Myocyte (in vitro differentiated cells): ENCODE measurements around the gene EPSTI1. TPM values are rescaled to one million over a fixed set of nuclear protein-coding genes. Genes with fewer than 3 reads are reported as not detected.

Experiments used
- DNase-seq: peaks from one replicate; pipeline ENCODE4 v3.0.0-alpha.2; 2012; ENCODE audit warnings: low read depth
- polyA plus RNA-seq: library from polyadenylated mRNA; unstranded; fragments of >200 nt; gene quantifications from one replicate; pipeline ENCODE4 v1.2.1, GENCODE V29; 2012; ENCODE audit warnings: missing spikeins
- total RNA-seq: library from RNA; depleted of rRNA; stranded (reverse); fragments of >200 nt; gene quantifications from 2 replicates; pipeline ENCODE4 v1.2.3, GENCODE V29; 2014

EPSTI1 gene, protein sequence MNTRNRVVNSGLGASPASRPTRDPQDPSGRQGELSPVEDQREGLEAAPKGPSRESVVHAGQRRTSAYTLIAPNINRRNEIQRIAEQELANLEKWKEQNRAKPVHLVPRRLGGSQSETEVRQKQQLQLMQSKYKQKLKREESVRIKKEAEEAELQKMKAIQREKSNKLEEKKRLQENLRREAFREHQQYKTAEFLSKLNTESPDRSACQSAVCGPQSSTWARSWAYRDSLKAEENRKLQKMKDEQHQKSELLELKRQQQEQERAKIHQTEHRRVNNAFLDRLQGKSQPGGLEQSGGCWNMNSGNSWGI
- 2.7 and 5.5 TPM in 2 replicates for total RNA-seq
- polyA plus RNA-seq, result 1.7 TPM

DNA sequence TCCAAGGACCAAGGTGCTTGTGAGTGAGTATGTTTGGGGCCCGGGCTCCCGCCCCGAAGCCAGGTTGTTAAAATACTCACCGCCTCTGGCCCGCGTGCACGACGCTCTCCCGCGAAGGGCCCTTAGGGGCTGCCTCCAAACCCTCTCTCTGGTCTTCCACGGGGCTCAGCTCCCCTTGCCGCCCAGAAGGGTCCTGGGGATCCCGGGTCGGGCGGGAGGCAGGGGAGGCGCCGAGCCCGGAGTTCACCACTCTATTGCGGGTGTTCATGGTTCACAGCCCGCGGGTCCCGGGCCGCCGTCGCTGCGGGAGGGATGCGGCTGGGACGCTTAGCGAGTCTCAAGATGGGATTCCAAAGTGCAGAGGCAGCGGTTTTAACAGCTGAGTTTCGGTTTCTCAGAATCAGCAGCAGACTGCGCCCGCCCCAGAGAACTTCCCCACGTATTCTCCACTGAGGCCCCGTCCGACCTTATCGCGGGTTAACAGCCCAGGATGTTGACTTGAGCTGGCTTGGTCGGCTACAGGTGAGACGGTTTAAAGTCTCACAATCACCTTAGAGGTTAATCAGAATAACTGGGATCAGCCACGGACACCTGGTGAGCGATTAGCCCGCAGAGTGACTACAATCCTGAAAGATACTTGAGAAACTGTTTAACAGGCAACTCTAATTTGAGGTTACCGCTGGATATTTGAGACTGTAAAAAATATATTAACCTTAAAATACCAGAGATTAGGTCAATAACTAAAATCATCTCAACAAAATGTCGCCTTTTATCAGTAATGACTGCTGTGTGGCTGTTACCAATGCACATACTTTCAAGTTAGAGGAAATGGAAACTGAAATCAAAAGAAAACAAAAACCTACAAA, at the start of gene EPSTI1:
TSS of gene EPSTI1 (minus strand) at position 344 of the 866 bp plus-strand sequence. CDS start at position 268, 76 bp downstream.
- peak; percentile 75 for DNase-seq

DNA sequence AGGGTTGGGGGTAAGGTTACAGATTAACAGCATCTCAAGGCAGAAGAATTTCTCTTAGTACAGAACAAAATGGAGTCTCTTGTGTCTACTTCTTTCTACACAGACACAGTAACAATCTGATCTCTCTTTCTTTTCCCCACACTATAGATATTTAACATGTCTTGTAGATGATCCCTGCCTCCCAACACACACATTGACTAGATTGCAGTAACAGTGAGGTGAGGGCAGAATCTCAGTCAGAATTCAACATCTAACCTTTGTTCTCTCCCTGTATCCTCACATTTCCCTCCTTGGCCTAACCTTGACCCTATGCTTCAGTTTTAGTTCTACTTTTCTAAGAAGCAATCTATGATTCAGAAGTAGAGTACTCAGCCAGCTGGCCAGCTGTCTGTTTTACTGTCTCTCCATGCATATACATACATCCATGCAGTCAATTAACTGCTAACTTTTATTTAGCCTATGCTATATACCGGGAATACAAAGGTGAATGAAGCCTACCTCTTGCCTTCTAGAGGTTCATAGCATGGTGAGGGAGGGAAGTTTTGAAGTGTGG, 49.4 kb upstream of the EPSTI1 start:
- no peak for DNase-seq

DNA sequence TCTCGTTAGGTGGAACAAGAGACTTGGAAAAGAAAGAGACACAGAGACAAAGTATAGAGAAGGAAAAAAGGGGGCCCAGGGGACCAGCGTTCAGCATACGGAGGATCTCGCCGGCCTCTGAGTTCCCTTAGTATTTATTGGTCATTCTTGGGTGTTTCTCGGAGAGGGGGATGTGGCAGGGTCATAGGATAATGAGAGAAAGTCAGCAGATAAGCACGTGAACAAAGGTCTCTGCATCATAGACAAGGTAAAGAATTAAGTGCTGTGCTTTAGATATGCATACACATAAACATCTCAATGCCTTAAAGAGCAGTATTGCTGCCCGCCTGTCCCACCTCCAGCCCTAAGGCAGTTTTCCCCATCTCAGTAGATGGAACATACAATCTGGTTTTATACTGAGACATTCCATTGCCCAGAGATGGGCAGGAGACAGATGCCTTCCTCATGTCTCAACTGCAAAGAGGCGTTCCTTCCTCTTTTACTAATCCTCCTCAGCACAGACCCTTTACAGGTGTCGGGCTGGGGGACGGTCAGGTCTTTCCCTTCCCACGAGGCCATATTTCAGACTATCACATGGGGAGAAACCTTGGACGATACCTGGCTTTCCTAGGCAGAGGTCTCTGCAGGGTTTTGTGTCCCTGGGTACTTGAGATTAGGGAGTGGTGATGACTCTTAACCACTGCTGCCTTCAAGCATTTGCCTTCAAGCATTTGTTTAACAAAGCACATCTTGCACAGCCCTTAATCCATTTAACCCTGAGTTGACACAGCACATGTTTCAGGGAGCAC, 48.7 kb upstream of the EPSTI1 start:
- peak; percentile 34 for DNase-seq

DNA sequence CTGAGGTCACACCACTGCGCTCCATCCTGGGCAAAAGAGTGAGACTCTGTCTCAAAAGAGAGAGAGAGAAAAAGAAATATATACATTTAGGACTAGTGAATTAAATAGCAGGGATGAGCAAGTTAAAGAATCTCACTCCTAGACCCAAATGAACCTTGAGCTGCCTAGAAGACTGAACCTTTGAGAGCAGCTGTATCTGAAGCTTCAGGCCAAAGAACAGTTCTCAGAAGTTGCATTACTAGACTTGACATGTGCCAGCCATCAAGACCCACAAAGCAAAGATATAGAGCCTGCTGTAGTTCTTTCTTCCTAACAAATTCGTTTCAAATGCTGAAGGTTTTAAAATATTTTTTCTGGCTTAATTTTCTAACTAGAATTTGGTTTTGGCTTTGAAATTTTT, 47.9 kb upstream of the EPSTI1 start:
- no peak for DNase-seq

DNA sequence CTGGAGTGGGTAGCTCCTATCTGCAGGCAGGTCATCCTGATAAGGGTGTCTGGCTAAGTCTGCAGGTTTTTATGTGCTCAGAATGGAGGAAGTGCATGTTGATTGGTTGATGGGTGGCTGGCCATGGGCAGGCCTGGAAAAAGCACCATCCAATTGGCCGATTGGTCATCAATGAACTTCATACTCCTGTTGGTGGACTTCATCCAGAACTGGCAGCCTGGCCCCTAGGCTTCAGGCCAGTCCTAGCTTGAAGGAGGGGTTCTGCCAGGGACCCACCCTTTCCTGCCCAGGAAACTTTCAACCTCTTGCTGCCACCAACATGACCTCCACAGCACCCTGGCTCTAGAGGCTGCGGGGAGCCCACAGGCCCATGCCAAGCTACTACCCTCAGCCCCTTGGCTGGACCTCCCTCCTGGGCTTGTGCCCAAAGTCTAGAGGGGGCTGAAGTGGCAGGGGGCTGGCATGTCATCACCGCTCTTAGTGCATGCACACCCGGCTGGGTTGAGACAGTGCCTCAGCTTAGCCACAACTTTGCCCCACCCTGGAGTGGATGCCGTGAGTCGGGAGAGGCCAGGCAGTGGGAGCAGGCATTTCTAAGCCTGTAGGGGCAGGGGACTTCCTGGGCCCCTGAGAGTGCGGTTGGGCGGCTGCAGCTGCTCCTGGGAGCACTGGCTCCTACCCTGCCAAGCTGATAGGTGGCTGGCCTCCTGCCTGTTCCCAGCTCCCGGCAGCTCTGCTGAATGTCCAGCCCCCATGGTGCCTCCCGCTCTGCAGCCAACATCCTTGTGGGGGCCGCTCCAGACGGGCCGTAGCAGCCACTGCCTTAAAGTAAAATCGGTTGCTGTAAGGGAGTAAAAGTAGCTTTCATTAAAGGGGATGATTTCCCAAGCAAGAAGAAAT, 44.6 kb upstream of the EPSTI1 start:
- DNase-seq, result no peak

DNA sequence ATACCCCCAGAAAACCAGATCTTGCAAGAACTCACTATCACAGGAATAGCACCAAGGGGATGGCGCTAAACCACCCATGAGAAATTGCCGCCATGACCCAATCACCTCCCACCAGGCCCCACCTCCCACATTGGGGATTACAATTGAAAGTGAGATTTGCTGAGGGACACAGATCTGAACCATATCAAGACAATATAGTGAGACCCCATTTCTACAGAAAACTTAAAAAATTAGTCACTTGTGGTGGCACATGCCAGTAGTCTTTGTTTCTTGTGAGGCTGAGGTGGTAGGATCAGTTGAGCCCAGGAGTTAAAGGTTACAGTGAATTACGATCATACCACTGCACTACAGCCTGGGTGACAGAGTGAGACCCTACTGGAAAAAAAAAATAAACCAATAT, 41.0 kb upstream of the EPSTI1 start:
- no peak for DNase-seq

DNA sequence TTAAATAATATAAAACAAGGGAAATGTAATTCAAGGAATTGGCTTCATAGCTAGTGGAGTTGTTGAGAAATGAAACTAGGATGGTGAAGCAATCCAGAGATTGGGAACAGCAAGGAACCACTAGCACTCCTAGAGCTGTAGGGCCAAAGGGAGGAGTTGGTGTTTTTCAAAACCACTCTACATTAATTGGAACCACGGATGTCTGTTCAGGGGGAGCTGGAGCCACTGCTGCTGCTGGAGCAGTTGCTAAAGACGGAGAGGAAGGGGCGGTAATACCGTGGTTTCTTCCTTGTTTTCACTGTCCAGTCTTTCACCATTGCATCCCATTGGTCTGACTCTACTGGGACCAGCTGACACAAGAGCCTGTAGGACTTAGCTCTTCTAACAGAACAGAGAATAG, 39.8 kb upstream of the EPSTI1 start:
- peak; percentile 29 for DNase-seq

DNA sequence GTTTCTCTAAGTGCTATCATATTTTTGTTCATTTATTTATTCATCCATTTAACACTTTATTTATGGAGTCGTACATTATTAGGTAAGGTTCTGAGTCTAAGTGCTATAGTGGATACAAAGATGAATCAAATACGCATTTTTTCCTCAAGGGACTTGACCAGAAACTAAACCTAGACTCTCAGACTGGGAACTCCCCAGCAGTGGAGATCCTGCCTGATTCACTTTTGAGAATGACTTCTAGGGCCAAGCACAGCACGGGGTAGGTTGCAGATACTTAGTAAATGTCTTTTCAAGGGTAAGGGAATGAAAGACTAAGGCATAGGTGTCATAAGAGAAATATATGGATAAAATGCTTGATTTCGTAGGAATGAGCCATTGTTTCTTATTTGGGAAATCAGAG, 38.5 kb upstream of the EPSTI1 start:
- DNase-seq, result no peak

DNA sequence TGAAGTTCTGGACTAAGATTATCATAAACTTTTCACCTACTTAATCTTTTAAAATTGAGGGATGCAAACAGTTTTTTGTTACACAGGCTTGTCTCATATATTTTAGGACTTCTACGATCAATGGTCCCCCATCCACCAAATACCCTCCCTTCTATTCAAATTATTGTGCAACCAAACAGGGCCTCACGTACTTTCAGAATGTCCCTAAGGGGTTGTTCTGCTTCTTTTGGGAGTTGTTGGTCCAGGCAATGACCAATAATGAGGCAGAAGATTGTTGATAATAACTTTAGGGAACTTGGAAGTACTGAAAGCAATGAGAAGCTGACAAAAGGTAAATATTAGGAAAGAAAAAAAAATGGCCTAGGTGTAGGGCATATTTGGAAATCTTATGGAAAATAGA, 34.2 kb upstream of the EPSTI1 start:
- no peak for DNase-seq

DNA sequence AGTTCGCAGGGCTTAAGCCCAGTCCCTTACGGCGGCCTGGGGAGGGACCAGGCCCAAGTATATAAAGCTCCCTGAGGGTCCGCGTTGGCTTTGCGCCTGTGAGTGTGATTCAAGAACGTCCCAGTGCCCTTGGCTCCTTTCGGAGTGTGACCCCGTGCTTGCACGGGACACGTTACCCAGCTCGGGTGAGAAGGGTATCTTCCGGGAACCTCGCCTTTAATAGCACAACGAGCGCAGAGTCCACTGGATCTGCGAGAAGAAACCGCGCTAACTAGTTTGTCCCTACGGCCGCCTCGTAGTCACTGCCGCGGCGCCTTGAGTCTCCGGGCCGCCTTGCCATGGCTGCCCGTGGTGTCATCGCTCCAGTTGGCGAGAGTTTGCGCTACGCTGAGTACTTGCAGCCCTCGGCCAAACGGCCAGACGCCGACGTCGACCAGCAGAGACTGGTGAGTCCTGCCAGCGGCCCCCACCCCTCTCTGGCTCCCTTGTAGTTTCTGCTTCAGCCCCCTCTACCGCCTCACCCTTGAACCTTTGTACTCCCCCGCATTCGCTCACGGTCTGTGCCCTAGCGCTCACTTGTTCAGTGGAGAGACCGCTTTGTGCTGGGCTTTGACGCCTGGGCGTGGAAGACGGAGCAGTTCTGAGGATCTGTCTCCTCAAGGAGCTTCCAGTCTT, 31.4 kb upstream of the EPSTI1 start, which contains the start of gene DNAJC15:
TSS of gene DNAJC15 (plus strand) at position 298 of the 675 bp plus-strand sequence. CDS start at position 339, 41 bp downstream.
- peak; percentile 89 for DNase-seq

DNA sequence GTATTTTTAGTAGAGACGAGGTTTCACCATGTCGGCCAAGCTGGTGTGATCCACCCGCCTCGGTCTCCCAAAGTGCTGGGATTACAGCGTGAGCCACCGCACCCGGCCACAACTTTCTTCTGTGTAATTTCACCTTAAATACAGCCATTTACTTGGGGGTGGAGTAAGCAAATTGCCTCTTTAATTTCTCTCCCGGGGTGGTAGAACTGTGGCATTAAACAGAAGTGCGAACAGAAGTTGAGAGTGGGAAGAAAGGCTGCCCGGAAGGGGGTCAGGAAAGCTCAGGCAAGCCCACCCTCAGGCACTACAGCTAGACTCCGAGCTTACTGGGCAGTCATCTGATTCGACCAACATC, 30.9 kb upstream of the EPSTI1 start:
- no peak for DNase-seq

DNA sequence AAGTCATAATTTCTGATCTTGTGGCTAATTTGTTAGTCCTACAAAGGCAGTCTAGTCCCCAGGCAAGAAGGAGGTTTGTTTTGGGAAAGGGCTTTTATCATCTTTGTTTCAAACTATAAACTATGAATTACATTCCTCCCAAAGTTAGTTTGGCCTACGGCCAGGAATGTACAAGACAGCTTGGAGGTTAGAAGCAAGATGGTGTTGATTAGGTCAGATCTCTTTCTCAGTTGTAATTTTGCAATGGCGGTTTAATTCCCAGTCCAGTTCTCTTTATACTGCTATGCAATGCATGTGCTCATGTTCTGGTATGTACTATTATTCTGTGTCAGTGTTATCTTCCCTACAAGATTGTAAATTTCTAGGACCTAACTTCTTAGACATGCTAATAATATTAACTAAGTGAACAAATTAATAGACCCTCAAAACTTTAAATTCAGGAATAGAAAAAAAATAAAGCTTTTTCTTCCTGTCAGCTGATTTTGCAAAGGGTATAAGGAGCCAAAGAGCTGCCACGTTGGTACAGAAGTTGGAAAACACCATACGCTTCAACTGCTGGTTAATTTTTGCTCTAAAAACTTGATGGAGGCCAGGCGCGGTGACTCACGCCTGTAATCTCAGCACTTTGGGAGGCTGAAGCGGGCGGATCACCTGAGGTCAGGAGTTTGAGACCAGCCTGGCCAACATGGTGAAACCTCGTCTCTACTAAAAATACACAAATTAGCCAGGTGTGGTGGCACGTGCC, 30.1 kb upstream of the EPSTI1 start:
- no peak for DNase-seq

DNA sequence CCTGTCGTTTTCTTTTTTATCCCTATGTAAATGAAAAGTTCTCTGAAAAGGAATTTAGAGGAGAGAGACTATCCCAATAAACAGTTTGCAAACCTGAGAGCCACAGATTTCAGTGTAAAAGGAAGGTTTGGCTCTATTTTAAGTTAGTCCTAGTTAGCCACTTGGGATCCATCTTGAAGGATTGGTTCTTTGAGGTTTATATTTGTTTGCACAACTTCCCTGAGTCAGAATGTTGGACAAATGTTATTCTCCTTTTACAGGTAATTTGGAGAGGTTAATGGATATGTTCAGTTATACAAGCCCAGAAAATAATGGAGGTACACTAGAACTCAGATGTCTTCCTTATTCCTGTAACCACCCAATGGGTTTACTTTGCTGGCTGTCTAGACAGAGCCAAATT, 28.8 kb upstream of the EPSTI1 start:
- no peak for DNase-seq

DNA sequence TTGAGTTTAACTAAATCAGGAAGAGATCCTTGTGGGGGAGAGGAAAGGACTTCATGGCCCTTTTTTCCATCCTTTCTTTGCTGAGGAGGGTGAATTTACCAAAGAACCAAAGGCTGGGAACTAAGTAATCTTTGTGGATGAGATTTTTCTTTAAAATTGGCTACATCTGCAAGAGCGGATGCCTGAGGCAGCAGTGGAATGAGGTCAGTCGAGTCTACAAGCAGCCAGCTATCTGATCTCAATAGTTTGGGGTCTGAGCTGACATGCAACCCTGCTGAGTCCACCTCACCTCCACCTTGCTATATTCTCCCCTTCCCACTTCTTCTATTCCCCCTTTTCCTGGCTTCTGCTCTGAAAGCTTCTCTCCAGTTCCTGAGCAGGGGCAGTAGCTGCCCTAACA, 27.8 kb upstream of the EPSTI1 start:
- DNase-seq, result no peak

DNA sequence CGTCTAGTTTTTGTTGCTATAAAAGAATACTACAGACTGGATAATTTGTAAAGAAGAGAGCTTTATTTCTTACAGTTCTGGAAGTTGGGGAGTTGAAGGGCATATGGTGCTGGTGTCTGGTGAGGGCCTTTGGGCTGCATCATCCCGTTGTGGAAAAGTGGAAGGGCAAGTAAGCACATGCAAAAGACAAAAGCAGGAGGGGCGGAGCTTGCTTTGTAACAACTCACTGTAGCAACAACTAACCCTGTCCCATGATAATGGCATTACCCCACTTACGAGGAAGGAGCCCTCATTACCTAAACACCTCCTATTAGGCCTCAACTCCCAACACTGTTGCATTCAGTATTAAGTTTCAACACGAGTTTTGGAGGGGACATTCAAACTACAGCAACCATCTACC, 24.2 kb upstream of the EPSTI1 start:
- no peak for DNase-seq

DNA sequence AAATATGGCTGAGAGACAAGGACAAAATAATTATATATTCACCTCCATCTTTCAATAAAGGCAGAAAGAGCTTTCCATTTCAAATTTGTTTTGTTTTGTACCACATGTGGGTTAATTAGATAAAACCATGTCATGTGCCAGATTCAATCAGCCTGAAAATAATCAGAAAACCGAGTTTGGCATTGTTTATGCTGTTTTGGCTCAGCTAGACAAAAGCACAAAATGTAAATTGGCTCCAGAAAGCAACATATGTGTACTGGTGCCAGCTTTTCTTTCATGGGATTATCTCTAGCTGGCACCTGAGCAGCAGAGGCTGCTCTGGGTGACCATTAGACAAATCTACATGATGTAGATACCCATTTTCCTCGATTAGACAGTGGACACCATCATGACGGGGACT, 22.1 kb upstream of the EPSTI1 start:
- no peak for DNase-seq

DNA sequence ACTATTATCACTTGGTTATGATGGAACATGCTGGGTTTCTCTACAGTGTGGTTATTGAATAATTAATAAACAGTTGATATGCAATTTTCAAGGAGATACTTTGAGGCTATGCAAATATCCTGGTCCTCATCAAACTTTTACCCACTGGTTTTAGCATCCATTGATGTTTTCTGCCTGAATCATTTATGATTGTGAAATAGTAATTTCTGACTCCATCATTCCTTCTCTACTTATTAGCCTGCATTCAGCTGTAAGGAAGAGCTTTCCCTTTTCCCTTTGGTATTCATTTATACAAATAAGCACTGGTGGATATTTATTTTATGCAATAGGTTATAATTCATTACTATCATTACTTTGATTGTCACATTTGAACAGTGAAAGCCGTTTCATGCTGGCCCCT, 17.5 kb upstream of the EPSTI1 start:
- DNase-seq, result no peak

DNA sequence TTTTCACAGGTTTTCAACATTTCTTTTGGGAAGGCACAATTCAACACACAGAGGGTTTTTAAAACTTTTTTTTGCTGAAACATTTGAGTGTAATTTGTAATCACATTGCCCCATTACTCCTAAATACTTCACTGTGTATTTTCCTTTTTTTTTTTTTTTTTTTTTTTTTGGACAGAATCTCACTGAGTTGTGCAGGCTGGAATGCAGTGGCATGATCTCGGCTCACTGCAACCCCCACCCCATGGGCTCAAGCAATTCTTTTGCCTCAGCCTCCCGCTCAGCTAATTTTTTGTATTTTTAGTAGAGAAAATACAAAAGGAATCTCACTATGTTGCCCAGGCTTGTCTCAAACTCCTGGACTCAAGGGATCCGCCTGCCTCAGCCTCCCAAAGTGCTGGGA, 16.6 kb upstream of the EPSTI1 start:
- no peak for DNase-seq
